ENCODE results near the gene SLC8A1.

DNA sequence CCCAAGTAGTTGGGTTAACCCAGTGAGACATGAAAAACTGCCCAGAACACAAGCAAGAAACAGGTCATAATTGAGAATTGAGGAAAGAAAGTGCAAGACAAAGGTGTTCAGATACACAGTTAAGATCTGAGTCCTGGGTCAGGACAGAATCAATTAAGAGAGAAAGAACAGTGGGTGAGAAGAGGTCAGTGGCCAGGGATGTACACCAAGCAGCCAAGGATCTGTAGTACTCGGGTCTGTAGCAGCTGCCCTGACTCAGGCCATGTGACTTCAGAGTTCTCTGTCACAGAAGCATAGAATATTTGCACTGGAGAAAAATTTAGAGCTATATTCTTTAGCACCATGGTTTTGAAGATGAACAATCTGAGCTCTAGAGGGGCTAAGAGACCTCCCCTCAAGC lies 141.6 kb downstream of the SLC8A1 start:
- TF ChIP-seq, protein P1, sequence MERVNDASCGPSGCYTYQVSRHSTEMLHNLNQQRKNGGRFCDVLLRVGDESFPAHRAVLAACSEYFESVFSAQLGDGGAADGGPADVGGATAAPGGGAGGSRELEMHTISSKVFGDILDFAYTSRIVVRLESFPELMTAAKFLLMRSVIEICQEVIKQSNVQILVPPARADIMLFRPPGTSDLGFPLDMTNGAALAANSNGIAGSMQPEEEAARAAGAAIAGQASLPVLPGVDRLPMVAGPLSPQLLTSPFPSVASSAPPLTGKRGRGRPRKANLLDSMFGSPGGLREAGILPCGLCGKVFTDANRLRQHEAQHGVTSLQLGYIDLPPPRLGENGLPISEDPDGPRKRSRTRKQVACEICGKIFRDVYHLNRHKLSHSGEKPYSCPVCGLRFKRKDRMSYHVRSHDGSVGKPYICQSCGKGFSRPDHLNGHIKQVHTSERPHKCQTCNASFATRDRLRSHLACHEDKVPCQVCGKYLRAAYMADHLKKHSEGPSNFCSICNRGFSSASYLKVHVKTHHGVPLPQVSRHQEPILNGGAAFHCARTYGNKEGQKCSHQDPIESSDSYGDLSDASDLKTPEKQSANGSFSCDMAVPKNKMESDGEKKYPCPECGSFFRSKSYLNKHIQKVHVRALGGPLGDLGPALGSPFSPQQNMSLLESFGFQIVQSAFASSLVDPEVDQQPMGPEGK (CRISPR knock-in tag; IDR thresholded peaks at IDR 0.05; ENCODE audit: borderline replicate concordance) = no peak
- TF ChIP-seq ZFP3 (CRISPR knock-in tag; IDR thresholded peaks at IDR 0.05) (no peak), TCF4 (CRISPR knock-in tag; IDR thresholded peaks at IDR 0.05; ENCODE audit: borderline replicate concordance) (no peak)

Measured in SK-N-SH treated with all-trans-retinoic acid at 6 μM for 48 hours (cell line).